GM10266 (cell line): ENCODE results near the gene ARMC12.
A peak's percentile ranks its signal among the peaks of the same experiment; 100 is the strongest.

Experiments
- DNase-seq: peaks from one replicate; pipeline ENCODE4 v3.0.0; 2012; ENCODE audit errors: extremely low spot score
- TF ChIP-seq, protein P1 (sequence below): IDR thresholded peaks from 2 replicates; pipeline ENCODE4 v1.5.1; 2012; ENCODE audit warnings: mild to moderate bottlenecking, low read depth; ENCODE audit not compliant: control insufficient read depth, insufficient read depth; ENCODE audit errors: missing control alignments

ARMC12 gene

DNA sequence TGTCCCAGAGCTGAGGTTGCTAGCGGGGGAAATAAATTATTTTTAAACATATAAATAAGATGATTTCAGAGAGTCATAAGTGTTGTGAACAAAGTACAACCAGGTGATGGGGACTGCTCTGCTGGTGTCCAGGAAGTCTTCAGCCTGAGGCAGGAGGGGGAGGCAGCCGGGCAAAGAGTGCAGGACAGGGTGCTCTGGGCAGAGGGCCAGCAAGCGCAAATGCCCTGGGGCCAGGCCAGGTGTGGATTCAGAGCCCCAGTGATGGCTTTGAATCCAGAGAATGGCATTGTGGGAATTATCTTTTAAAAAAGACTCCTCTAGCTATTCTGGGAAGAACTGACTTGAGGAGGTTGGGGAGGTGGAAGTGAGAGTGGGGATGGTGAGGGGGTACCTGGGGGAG is 45.6 kb downstream of the ARMC12 start:
- TF ChIP-seq, protein P1, sequence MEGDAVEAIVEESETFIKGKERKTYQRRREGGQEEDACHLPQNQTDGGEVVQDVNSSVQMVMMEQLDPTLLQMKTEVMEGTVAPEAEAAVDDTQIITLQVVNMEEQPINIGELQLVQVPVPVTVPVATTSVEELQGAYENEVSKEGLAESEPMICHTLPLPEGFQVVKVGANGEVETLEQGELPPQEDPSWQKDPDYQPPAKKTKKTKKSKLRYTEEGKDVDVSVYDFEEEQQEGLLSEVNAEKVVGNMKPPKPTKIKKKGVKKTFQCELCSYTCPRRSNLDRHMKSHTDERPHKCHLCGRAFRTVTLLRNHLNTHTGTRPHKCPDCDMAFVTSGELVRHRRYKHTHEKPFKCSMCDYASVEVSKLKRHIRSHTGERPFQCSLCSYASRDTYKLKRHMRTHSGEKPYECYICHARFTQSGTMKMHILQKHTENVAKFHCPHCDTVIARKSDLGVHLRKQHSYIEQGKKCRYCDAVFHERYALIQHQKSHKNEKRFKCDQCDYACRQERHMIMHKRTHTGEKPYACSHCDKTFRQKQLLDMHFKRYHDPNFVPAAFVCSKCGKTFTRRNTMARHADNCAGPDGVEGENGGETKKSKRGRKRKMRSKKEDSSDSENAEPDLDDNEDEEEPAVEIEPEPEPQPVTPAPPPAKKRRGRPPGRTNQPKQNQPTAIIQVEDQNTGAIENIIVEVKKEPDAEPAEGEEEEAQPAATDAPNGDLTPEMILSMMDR = no peak
- peak; percentile 7 for DNase-seq

DNA sequence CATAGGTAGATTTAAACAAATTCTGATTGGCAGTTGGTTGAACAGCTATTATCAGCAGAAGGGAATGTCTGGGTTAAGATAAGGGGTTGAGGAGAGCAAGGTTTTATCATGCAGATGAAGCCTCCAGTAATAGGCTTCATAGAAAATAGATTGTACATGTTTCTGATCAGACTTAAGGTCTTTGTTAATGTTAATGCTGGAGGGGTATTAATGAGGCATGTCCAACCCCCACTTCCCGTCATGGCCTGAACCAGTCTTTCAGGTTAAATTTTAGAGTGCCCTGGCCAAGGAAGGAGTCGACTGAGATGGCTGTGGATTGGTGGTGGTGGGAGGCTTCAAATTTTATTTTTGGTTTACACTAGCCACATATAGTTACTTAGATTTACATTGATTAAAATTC is 47.4 kb downstream of the ARMC12 start:
- no peak for DNase-seq
- TF ChIP-seq, protein P1 = no peak

DNA sequence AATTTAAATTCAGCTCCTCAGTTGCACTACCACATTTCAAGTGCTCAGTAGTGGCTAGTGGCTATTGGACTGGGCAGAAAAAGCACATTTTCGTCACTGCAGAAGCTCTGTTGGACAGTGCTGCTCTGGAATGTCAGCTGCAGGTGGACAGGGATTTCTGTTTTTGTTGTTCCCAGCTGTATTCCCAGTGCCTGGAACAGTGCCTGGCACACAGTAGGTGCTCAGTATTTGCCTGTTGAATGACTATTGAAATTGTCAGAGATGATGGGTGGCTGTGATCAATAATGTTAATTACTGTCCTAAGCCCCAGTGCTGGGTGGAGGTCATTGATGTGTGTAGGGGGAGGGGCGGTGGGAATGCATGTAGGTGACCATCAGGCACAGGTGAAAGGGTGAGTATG is 49.4 kb downstream of the ARMC12 start:
- DNase-seq = no peak
- TF ChIP-seq, protein P1 = no peak

DNA sequence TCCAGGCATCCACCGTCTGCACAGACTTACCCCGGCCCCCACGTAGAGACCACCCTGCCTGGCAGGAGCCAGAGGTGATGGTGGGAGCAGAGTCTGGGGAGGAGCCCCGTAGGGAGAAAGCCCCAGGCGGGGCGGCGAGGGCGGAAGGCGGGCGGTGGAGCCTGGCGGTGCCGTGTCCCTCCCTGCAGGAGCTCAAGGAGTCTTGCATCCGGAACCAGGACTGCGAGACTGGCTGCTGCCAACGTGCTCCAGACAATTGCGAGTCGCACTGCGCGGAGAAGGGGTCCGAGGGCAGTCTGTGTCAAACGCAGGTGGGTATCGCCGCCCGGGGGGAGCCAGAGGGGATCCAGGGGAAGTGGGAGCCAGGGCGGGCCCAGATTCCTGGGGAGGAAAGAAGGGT is 50.0 kb downstream of the ARMC12 start:
- peak; percentile 19 for DNase-seq
- TF ChIP-seq, protein P1 = no peak

DNA sequence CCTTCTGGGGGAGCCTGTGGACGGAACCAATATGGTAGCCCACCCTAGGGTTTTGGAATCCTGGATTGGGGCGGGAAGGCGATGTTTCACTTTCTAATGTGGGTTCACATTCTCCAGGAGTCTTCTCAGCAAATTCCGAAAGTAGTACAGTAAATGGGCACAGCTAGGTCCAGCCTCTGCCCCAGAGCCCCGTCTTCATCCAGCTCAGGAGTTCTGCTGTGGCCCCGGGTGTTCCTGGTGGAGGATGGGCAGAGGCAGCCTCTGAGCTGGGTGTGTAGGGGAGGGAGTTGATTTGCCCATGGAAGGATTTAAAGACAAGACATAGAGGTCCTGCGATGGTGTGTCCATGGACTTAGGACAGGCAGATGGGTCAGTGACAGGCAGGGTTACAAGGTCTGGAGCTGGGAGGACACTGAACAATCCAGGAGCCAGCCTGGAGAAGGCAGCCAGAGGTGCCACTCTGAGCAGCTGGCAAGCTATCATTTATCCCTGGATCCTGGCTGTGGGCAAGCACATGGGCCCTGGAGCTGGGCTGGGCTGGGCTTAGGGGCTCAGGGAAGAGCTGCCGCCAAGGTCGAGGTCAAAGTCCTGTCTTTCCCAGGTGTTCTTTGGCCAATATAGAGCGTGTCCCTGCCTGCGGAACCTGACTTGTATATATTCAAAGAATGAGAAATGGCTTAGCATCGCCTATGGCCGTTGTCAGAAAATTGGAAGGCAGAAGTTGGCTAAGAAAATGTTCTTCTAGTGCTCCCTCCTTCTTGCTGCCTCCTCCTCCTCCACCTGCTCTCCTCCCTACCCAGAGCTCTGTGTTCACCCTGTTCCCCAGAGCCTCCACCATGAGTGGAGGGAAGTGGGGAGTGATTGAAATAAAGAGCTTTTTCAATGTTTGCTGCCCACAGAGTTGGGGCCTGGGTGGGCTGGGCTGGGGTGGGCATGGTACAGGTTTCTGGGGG is 50.7 kb downstream of the ARMC12 start:
- TF ChIP-seq, protein P1 = no peak
- peak; percentile 24 for DNase-seq

DNA sequence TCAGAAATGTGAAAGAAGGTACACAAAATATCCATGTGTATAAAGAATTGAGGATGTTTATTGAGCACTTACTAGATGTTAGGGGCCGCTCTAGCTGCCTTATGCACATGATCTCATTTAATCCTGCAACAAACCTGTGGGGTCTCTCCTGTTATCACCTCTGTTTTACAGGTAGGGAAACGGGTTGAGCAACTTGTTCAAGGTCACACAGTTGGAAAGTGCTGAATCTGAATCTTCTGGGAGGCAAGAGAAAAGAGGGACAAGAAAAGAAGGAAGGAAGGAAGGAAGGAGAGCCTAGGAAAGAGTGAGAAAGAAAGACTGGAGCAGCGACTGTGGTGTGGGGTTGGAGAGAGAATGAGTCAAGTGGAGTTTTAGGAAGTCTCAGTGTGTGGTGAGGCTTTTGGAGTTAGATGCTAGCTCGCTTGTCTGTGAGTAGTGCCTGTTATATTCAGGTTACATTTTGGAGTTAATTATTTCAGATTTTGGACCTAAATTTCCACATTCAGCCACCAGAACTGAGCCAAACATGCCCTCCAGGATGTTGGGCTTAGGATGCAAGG is 51.7 kb downstream of the ARMC12 start:
- TF ChIP-seq, protein P1 = no peak
- peak; percentile 46 for DNase-seq

DNA sequence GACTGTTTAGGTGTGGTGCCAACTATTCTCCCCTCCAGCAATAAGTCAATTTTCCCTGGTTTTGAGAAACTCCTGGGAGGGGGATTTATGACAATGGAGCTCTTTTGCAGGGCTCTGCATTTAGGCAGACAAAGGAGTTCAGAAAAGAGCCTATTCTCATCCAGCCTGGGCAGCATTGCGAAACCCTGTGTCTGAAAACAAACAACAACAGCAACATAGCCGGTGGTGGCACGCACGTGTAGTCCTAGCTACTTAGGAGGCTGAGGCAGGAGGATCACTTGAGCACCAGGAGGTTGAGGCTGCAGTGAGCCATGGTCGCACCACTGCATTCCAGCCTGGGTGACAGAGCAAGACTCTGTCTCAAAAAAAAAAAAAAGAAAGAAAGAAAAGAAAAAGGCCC is 53.9 kb downstream of the ARMC12 start:
- DNase-seq = no peak

More for the DNA sequence above, 53.9 kb downstream of the ARMC12 start:
- TF ChIP-seq, protein P1 = no peak
